HFF-Myc (cell line): ENCODE results near the gene SCRN2.

ENCODE experiments used
- DNase-seq: peaks from one replicate; pipeline ENCODE4 v3.0.0-alpha.2; 2011; ENCODE audit warnings: low read depth; ENCODE audit errors: extremely low read depth
- H3K4me3 ChIP-seq: replicated peaks from 2 replicates; pipeline ENCODE4 v1.5.1; 2011; ENCODE audit warnings: low read depth, mild to moderate bottlenecking, control low read depth, low read length
- CTCF ChIP-seq: IDR thresholded peaks from 2 replicates; pipeline ENCODE4 v1.5.1; 2012; ENCODE audit warnings: mild to moderate bottlenecking, low read depth, low read length, control low read depth; ENCODE audit errors: missing control alignments

SCRN2 gene

GRCh38 chr17:47815106-47815918 lies 25.8 kb downstream of the SCRN2 start:
- no peak overlapping the region for H3K4me3 ChIP-seq
- no peak for TF ChIP-seq CTCF
- no peak for DNase-seq

- no peak for TF ChIP-seq CTCF
- no peak for DNase-seq
- no peak overlapping the region for H3K4me3 ChIP-seq
These were observed 27.5 kb downstream of the SCRN2 start for GRCh38 chr17:47813512-47814031.

GRCh38 chr17:47813077-47813476 lies 28.0 kb downstream of the SCRN2 start:
- TF ChIP-seq CTCF, result no peak
- no peak overlapping the region for H3K4me3 ChIP-seq
- no peak for DNase-seq

GRCh38 chr17:47812146-47812920 lies 28.7 kb downstream of the SCRN2 start:
- H3K4me3 ChIP-seq, result no peak overlapping the region
- DNase-seq, result no peak
- TF ChIP-seq CTCF, result no peak

- no peak for DNase-seq
- no peak for TF ChIP-seq CTCF
- H3K4me3 ChIP-seq, result no peak overlapping the region
These were observed 29.4 kb downstream of the SCRN2 start for GRCh38 chr17:47811709-47812108.

- no peak for TF ChIP-seq CTCF
- DNase-seq, result no peak
These were observed 30.0 kb downstream of the SCRN2 start for GRCh38 chr17:47810901-47811635.

More at GRCh38 chr17:47810901-47811635, 30.0 kb downstream of the SCRN2 start:
- no peak overlapping the region for H3K4me3 ChIP-seq
